A549 (cell line): ENCODE measurements around the gene MGAT3.

Experiments used
- CHD2 ChIP-seq: fragments of 150-350 bp; IDR thresholded peaks from 2 replicates; pipeline ENCODE4 v1.6.1; 2014; ENCODE audit warnings: low read length; ENCODE audit not compliant: partially characterized antibody
- JUN ChIP-seq, 2 experiments: fragments of >200 bp; sonication (Bioruptor Twin); formaldehyde crosslinking; IDR thresholded peaks; 2 replicates in 1 of 2; 3 replicates in 1 of 2; pipeline ENCODE4 v1.6.1; 2016 to 2017
- JUNB ChIP-seq: fragments of >200 bp; sonication (Bioruptor Twin); formaldehyde crosslinking; IDR thresholded peaks from 2 replicates; pipeline ENCODE4 v1.6.1; 2016
- NR3C1 ChIP-seq: fragments of >200 bp; sonication (Bioruptor Twin); formaldehyde crosslinking; IDR thresholded peaks from 3 replicates; pipeline ENCODE4 v1.6.1; 2017
- PHF8 ChIP-seq: fragments of 200-600 bp; sonication (generic); IDR thresholded peaks from 2 replicates; pipeline ENCODE4 v1.6.1; 2016; ENCODE audit warnings: low read depth, mild to moderate bottlenecking, antibody characterized with exemption, moderate library complexity, borderline replicate concordance
- REST ChIP-seq: fragments of 200-600 bp; sonication (generic); IDR thresholded peaks from 2 replicates; pipeline ENCODE4 v1.6.1; 2016; ENCODE audit warnings: antibody characterized with exemption, mild to moderate bottlenecking, moderate library complexity
- TF ChIP-seq, protein P1 (sequence below): fragments of >200 bp; sonication (Bioruptor Twin); formaldehyde crosslinking; IDR thresholded peaks from 3 replicates; pipeline ENCODE4 v1.5.1; 2016

- TF ChIP-seq CHD2 (no peak), JUNB (no peak), REST (no peak), JUN (IDR thresholded peaks at IDR 0.05) (no peak), NR3C1 (no peak), PHF8 (no peak)
- TF ChIP-seq, protein P1, sequence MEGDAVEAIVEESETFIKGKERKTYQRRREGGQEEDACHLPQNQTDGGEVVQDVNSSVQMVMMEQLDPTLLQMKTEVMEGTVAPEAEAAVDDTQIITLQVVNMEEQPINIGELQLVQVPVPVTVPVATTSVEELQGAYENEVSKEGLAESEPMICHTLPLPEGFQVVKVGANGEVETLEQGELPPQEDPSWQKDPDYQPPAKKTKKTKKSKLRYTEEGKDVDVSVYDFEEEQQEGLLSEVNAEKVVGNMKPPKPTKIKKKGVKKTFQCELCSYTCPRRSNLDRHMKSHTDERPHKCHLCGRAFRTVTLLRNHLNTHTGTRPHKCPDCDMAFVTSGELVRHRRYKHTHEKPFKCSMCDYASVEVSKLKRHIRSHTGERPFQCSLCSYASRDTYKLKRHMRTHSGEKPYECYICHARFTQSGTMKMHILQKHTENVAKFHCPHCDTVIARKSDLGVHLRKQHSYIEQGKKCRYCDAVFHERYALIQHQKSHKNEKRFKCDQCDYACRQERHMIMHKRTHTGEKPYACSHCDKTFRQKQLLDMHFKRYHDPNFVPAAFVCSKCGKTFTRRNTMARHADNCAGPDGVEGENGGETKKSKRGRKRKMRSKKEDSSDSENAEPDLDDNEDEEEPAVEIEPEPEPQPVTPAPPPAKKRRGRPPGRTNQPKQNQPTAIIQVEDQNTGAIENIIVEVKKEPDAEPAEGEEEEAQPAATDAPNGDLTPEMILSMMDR: no peak
These were observed 10.6 kb downstream of the MGAT3 start for GRCh38 chr22:39467390-39467895.
